Stimulated activated CD8-positive, alpha-beta memory T cell treated with anti-CD3 and anti-CD28 coated beads, Interleukin-7, amount 100 ng/mL, for 48 hours (primary cell): ENCODE data around the gene CRB2.

ENCODE experiments used
- DNase-seq, 2 donors: peaks; one replicate each; pipeline ENCODE4 v3.0.0-alpha.2; 2020; ENCODE audit warnings: low read depth in 1 of 2; ENCODE audit errors: extremely low read depth in 1 of 2

Gene CRB2

GRCh38 chr9:123418506-123418905, 62.5 kb downstream of the CRB2 start:
- DNase-seq, result no peak

GRCh38 chr9:123419091-123419490, 63.1 kb downstream of the CRB2 start:
- DNase-seq, result no peak

GRCh38 chr9:123419721-123420591, 64.0 kb downstream of the CRB2 start:
- no peak for DNase-seq

GRCh38 chr9:123420592-123421111, 64.7 kb downstream of the CRB2 start:
- no peak for DNase-seq

GRCh38 chr9:123421186-123421585, 65.2 kb downstream of the CRB2 start:
- DNase-seq, result no peak

- no peak for DNase-seq
These were observed 65.9 kb downstream of the CRB2 start for GRCh38 chr9:123421801-123422455.

- no peak for DNase-seq
These were observed 66.8 kb downstream of the CRB2 start for GRCh38 chr9:123422635-123423310.

- no peak for DNase-seq
These were observed 67.3 kb downstream of the CRB2 start for GRCh38 chr9:123423311-123423640.

- no peak for DNase-seq
These were observed 68.1 kb downstream of the CRB2 start for GRCh38 chr9:123424131-123424530.

- no peak for DNase-seq
These were observed 68.7 kb downstream of the CRB2 start for GRCh38 chr9:123424552-123425225.

- no peak for DNase-seq
These were observed 69.3 kb downstream of the CRB2 start for GRCh38 chr9:123425261-123425821.

GRCh38 chr9:123425836-123426365, 69.9 kb downstream of the CRB2 start:
- DNase-seq, result no peak

GRCh38 chr9:123426406-123426805, 70.4 kb downstream of the CRB2 start:
- no peak for DNase-seq
